ENCODE measurements around the gene EXOC2.
"Not testable (repeated sequence)": the region's sequence is repeated elsewhere in the genome, so short reads cannot be mapped to it uniquely, and the experiment has no call there.

The EXOC2 gene

DNA sequence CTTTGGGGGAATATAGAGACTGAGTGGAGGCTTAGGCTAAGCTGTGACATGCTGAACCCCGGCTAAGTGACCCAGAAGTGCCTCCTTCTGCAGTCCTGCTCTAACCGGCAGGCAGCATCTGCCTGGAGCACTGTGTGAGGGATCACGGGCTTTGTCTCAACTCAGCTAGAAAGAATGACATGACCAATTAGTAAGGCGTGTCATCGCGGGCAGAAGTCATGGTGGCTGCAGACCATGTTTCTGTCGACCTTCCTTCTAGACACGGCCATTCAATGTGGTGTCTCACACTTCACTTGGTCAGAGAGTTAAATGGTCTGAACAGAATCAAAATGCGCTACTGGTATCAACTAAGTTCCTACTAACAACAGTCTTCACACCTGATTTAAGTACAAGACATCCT is 71.0 kb downstream of the EXOC2 start:
- no peak for DNase-seq

DNA sequence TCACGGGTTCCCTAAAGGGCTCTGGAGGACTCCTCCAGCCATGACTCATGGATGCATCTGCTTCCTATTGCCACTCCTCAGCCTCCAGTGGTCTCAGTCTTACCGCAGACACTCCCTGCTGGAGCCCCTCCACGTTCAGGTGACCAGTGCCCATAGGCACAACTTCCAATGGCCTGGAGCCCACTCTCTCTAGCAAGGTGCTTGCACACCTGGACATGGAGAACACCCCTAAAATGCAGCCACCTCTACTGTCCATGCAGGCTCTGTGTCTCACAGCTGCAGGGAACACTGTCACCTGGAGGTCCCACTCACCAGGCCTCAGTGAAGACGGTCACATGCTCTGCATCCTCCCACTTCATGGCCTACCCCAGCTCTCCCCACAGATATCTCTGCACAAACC is 72.0 kb downstream of the EXOC2 start:
- DNase-seq = no peak

DNA sequence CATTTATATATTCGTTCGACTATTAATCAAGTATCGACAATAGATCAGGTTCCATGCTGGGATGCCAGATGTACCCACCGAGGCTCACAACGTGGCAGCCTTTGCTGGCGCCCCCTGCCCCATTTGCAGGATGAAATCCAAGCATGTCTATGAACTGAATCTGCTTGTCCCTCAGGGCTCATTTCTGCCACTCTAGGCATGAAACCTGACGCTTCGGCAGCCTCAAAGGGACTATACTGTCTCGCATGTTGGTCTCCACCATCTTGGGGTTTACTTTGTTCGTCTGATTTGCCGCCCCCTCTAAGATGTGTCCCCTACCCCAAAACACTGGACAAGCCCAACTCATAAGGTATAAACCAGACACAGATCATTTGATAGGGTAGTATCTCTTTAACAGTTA is 72.8 kb downstream of the EXOC2 start:
- DNase-seq = no peak

DNA sequence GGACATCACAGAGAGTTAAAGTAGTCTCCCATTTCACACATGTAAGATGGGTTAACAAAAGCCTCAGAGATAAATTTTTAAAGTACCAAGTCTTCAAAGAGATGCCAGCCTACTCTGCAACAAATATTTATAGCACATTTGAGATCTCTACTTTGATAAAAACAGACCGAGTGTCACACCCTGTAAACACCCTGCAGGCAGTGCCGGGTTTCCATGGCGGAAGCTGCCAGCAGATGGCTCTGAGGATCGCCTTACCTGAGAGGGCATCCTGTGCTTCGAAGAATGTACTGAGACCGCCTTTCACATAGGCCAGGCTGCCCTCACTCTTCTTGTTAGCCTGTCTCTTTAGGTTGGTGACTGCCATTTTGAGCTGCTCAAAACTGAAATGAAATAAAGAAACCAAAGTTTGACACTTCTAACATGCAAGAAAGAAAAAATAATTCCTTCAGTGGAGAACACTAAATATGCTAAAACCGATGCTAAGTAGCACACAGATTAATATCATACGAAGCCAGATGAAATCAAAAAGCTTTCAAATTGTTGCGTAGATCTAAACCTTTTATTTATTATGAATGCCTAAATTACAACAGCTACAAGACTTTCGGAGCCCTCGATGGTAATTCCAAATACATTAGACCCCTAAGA is 75.4 kb downstream of the EXOC2 start:
- DNase-seq = no peak

DNA sequence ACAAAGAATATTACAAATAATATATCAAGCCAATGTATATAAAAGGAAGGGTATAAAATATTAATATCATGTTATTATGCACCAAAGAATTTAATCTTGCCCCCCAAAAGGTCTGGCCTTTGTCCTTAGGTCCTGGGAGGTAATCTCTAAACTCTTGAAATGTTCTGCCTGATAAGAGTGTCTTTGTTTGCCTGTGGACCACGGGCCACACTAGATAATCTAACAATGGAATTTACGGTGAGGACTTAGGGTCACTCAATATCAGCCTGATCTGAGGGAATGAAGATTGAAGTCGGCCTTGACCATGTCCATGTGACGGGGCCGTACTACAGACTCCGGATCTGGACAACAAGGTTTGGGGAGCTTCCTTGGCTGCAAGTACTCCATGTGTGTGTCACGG is 79.0 kb downstream of the EXOC2 start:
- DNase-seq = no peak

DNA sequence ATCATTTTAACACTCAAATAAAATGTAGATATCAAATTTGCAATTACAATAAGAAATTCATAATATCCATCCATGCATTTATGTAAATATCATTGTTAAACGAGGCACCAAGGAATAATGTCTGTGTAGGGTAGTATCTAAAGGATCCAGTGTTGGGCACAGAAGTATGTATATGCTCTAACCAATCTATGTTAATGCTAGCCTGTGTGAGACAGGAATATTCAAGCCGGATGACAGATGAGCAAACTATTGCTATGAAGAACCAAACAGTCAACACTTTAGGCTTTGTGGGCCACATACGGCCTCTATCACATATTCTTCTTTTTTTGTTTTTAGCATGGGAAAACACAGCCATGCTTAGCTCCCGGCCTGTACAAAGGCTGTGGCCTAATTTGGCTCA is 81.0 kb downstream of the EXOC2 start:
- no peak for DNase-seq

DNA sequence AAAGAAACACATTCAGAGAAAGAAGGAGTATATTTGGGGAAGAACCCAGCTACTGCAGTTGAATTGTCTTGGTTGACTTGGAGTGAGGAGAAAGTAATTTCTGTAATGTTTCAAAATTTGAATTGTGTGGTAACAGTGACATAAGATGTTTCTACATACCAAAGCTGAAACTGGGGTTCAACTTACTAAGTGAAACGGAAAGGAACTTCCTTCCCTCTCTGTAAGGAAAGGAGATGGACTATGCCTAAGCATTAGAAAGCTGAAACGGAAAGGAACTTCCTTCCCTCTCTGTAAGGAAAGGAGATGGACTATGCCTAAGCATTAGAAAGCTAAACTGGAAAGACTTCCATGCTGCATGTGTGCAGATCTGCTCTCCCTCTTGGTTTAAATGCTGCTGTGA is 82.1 kb downstream of the EXOC2 start:
- DNase-seq = no peak

DNA sequence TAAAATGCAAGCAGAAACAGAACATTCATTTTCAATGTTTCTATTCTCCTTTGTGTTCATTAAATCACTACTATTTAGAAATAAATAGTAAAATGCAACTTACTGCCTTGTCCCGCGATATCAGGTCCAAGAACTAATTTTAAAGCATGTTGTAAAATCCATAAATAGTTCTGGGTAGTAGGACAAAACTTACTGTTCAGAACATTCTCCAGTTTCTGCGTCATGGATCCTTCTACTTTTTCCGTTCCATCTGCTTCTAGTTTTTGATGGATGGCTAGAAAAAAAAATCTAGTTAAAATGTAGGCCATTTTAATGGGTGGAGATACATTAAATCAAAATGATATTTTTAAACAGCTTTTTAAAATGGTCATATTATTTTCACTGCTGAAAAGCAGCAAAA is 83.0 kb downstream of the EXOC2 start:
- no peak for DNase-seq

DNA sequence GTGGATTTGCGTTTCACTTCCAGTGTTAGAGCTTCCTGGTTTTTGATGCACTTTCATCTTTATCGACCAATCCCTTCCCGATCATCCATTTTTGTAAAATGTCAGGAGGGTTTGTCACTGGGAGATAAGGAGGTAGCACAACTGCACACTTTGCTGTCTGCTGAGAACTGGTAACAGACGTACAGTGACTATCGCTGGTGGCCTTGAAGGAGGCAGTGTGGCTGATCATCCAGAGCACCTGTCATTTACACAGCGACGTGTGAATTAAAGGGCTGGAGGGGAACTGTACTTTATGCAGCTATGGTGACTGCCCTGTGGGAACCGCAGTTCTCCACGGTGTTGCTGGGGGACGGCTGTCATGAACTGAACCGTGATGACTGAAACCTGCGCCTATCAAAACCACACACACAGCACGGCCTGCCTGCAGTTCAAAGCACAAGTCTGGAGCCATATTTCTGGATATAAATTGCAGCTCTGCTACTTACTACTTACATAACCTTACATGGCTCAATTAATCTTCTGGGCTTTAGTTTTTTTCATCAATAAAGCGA is 86.0 kb downstream of the EXOC2 start:
- no peak for DNase-seq

DNA sequence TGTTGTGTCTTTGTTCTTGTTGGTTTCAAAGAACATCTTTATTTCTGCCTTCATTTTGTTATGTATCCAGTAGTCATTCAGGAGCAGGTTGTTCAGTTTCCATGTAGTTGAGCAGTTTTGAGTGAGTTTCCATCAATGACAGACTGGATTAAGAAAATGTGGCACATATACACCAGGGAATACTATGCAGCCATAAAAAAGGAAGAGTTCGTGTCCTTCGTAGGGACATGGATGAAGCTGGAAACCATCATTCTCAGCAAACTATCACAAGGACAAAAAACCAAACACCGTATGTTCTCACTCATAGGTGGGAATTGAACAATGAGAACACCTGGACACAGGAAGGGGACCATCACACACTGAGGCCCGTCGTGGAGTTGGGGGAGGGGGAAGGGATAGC is 87.0 kb downstream of the EXOC2 start:
- DNase-seq = not testable (repeated sequence)

DNA sequence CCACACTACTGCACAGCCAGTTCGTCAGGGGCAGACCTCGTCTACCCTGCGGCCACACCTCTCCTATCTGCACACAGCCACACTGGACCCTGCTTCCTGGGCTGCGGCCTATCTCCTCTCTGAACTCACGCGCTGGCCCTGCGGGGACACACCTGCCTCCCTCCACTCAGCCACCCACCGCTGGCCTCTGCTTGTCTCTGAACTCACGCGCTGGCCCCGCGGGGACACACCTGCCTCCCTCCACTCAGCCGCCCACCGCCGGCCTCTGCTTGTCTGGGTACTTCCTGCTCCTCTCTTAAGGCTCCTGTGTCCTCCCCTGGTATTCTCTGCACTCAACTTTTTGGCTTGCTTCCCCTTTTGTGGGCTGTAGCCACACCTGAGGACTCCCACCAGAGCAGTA is 88.4 kb downstream of the EXOC2 start:
- DNase-seq = no peak

DNA sequence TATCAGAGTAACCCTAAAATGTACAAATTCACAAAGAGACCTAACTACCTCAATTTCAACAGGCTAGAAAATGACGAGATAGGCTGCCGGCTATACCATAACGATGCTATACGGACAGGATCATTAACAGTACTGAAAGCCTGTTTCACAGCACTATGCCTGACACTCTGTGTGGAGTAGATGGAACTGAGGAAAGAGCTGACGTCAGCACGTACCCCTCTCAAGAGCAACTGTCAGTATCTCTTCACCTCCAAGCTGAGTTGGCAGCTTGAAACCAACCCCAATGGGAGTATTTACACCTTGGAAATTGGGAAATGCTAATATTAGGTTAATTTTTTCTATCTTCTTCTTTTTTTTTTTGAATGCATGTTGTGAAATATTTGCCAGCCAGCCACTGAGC is 89.7 kb downstream of the EXOC2 start:
- DNase-seq = no peak

DNA sequence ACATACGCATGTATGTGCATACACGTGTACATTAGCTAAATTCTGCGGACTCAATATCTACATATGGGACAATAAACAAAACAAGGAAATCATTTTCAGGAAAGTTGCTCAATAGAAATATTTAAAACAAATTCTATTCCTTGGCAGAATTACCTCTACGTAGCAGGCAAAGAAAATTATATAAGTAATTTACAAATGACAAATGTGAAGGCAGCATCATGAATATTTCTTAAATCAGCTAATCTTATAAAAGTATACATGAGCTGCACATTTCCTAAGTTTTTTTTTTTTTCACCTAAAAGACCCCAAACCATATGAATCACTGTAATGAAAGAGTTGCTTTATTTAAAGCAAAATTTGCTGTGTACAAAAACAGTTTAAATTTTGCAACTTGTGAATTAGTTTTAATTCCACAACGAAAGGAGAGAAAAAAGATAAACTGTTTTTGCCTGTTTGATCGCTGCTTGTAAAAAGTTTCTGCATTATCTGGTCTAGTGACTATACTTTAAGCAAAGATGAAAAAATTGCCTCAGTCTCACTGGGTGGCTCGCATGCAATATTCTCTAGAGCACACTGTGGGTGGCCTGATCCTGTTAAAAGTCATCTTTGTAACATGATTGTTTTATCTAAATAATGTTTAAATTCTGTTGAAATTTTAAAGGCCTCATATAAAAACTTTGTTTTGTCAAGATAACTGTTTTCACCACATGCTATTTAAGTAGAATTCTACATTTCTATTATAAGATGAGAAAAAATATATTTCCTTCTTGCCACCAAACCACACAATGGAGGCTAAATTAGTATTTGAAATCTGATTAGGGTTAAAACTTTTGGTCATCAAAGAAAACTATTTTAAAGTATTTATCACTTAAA is 93.1 kb downstream of the EXOC2 start:
- DNase-seq = no peak

DNA sequence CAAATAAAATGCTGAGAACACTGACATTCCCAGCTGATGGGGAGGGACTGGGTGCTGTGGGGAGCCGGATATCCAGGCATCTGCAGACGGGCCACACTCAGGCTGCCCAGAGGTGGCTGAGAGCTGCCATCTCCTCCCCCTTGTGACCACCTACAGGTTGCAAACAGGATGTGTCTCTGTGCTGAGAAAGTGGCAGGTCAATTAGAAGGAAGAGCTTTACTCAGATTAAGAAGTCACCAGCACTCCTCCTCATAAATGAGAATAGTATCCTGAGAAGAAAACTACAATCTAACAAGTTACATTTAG is 99.1 kb downstream of the EXOC2 start:
- no peak for DNase-seq

DNA sequence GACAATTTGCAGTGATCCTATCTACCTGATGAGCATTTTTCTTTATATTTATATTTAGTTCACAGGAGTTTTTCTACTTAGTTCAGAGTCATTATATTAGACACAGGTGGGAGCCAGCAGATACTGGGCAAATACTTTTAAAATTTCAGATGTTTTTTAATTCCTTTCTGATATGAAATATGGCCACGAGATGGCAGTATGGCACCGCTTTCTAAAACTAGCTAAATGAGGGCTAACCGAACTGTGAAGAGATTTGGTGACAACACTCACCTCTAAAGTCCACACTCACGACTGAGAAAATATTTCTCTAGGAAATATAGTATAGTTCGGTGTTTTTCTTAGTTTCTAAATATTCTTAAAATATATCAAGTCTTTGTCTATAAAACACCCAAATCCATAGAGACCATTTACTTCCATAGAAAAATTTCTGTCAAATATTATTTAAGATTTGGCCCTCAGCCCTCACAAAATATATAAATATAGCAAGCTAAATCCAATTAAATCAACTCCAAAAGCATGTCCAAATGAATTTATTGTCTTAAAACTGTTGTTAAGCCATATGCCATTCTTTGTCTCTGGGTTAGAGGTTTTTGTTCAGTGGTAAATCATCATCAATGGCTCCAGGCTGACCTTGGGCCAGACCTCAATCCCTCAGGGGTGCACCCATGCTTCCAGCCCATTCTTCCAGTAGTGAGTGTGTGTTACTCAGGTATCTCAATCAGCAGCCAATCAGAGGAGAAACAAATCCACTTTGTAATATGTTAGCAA is 99.6 kb downstream of the EXOC2 start:
- DNase-seq = peak; percentile 57

DNA sequence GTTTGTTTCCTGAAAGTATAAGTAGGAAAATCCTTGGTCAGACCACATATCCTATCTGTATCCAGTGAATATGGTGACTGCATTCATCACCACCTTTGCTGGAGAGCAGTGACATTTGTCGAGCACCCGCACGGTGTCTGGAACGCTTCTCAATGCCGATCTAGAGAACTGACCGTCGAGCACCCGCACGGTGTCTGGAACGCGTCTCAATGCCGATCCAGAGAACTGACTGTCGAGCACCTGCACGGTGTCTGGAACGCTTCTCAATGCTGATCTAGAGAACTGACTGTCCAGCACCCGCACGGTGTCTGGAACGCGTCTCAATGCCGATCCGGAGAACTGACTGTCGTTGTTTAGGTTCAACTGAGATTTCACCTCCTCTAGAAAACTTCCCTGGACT is 103.8 kb downstream of the EXOC2 start:
- DNase-seq = no peak

DNA sequence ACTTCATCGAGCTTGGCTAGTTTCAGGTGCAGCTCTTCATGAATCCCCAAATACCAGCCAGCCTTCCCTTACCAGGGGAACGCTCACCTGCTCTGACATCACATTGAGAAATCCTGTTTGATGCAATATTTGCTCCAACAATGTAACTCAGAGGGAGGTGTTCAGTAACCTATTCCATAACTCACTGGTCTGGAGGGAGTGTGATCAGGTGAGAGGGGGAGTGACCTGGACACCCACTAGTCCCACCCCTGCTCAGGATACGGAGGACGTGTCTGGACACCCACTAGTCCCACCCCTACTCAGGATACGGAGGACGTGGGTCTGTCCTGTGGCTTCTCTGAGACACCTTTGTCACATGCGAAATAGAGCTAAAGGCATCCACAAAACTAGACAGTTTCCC is 106.4 kb downstream of the EXOC2 start:
- DNase-seq = no peak

DNA sequence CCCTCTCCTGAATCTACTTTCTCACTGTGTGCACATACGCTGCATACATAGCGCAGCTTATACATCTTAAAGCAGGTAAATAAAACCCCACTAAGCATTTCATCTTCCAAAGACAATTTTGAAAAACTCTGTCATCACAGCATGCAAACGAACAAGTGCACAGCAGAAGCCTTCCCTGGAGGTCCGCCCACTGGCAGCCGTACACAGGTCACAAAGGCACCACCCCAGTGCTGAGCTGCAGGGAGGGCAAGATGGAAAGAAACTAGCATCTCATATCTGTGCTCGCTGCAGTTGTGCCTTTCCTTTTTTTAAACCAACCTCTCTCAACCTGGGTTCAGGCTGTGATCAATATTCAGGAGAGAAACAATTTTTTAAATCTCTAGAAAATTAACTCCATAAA is 109.3 kb downstream of the EXOC2 start:
- no peak for DNase-seq

DNA sequence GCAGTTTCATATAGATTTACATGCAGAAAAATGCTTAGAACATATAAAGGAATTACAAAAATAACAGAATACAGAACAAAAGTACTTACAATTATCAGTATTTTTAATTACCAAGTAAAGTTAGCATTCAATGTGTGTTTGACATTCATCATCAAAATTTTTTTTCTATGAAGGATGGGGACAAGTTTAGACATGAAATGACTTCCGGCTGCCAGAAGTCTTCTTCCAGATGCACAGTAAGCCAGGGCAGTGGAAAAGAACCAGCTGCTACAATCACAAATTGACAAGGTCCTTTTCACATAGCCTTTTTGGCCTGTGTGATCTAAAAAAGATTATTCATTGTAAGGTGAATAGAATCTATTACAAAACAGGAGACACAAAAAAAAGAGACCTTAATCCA is 109.8 kb downstream of the EXOC2 start:
- no peak for DNase-seq

DNA sequence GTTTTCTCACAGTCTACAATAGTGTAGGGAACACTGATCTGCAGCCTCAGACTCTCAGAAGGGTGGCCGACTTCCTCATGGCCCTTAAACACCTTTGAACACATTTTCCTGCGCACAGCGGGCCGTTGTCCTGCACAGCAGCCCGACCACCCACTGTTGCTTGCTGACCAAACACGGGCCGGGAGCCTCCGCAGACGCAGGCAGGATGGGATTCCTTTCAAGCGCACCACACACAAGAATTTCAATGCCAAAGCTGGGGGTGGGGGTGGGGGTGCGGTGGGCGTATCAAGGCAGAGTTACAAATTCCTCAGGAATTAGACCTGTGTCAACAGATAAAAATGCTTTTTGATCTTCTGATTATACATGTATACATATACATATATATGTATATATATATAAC is 110.6 kb downstream of the EXOC2 start:
- no peak for DNase-seq

DNA sequence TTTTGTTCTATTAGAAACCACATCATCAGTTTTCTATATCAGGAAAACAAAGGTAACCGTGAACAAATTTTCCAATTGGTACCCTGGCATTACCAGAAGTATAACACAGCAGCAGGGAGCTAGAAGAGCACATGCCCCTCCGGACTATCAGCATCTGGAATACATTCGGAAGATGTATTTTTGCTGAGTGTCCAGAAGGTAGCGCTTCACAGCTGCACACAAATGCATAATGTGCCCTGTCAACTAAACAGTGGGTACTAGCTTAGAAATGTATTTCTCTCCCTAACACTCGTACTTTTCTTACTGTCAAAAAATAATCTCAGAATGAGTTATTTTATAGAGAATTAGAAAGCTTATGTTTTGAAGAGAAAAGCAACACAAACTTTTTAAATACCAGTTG is 113.6 kb downstream of the EXOC2 start:
- no peak for DNase-seq

DNA sequence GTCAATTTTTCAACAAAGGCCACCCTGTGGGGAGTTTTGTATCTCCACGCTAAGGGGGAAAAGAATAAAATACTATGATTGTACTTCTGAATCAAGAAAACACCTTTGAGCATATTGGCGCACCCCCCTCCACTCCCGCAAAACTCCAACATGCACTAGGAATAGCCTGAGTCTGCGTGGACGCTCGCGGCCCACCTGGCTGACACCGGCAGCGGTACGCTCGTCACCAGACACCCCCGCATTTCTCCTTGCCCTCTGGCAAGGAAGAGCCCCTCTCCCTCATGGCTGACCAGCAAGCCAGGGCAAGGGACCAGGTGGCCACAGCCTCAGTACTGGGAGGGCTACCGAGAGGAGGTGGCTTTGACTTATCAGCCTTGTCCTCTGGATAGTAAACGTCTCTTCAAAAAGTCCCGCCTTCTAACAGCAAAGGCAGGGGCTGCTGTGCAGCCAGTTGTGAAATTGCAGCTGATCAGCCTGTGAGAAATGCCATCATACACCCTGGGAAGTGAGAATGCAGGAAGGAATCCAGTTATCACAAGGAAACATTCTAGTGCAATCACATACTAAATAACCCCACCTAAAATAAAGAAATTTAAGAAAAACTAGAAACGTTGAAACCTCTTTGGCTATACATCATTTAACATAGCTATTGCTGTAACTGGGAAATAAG is 120.2 kb downstream of the EXOC2 start:
- no peak for DNase-seq

DNA sequence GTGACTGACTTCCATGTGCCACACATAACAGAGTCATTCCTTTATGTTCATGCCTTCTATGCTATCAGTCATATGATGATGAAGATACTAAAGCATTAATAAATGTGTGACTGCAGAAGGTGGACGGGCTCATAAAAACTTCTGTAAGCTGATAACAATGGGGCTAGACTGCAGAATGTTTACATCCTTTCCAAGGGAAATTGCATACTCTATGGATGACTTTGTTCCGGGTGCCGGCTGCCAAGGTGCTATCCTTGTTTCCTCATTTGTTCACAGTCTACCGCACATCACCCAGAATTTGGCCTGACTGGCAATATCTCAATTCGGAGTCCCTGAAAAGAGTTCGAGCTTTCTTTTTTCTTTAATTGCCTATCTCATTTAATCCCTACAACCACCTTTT is 121.0 kb downstream of the EXOC2 start:
- no peak for DNase-seq

All from T-helper 9 cell (primary cell).